NCI-H82 treated with DMSO at 0.1 percent for 48 hours (cell line): Measurements from ENCODE around the gene ARF3.
A peak's percentile ranks its signal among the peaks of the same experiment; 100 is the strongest.

ENCODE experiments used
- DNase-seq: peaks from one replicate; lab custom pipeline; 2025; ENCODE audit not compliant: unreplicated experiment; lab: John Stamatoyannopoulos, UW

The ARF3 gene

GRCh38 chr12:48967991-48968390 lies 10.7 kb upstream of the ARF3 start:
- DNase-seq = no peak

GRCh38 chr12:48966177-48966895 lies 9.0 kb upstream of the ARF3 start:
- DNase-seq = no peak

- no peak for DNase-seq
Observed at GRCh38 chr12:48965298-48965838, 8.1 kb upstream of the ARF3 start.

GRCh38 chr12:48961801-48962200 lies 4.5 kb upstream of the ARF3 start:
- DNase-seq = no peak

DNA sequence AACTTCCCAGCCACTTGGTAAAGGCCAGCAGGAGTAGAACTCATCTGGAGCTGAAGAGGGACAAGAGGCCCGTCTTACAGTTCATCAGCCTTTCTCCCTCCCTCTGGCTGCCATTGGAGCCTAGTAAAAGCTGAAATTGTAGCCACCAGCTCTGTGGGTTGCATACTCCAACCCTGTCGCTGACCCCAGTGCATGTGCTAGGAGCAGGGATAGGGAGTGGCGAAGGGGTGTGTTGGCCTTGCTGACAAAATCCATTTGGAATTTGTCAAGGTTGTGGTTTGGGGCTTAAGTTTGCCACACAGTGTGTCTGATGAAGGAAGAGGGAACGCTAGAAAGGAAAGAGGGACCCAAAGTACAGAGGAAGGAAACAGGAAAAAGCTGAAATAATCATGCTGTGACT lies 4.0 kb upstream of the ARF3 start:
- DNase-seq = no peak

GRCh38 chr12:48960834-48961233 lies 3.5 kb upstream of the ARF3 start:
- no peak for DNase-seq

DNA sequence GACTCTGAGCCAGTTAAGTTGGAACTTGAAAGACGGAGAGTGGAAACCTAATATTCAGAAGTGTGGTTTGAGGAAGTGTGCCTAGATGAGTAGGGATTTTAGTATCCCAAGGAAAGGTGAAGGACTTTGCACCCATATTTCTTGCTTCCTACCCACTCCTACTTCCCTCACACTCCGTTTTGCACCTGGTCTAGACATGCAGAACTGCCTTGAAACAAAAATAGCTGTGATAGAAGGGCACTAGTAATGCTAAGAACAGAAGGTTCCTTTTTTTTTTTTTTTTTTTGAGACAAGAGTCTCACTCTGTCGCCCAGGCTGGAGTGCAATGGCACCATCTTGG lies 732 bp upstream of the ARF3 start:
- DNase-seq = peak; percentile 18

- peak; percentile 95 for DNase-seq
Observed at GRCh38 chr12:48956279-48957140, 777 bp downstream of the ARF3 start.

DNA sequence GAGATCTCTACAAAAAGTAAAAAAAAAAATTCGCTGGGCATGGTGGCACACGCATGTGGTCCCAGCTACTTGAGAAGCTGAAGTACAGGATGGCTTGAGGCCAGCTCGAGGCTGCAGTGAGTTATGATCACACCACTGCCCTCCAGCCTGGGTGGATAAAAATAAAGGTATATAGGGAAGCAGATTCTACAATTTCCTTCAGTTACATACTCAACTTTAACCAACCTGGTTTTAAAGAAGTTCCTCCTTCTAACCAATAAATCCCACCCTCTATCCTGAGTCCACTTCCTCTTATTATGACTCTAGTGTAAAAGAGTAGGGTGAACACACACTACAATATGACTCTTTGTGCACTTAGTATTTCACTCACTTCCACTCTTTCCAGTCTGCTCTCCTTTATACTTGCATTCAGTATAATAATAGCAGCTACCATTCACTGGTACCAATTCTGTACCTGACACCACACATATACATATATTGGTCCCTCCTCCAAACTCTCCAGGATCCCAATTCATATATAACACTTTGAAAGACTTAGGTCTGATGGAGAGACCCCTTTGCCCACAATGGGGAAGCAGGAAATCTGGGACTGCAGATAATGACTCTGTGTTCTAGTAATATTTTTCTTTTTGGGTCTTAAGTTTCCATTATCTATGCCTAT lies 2.3 kb downstream of the ARF3 start:
- DNase-seq = no peak

- no peak for DNase-seq
Observed at GRCh38 chr12:48954061-48954460, 3.2 kb downstream of the ARF3 start.

DNA sequence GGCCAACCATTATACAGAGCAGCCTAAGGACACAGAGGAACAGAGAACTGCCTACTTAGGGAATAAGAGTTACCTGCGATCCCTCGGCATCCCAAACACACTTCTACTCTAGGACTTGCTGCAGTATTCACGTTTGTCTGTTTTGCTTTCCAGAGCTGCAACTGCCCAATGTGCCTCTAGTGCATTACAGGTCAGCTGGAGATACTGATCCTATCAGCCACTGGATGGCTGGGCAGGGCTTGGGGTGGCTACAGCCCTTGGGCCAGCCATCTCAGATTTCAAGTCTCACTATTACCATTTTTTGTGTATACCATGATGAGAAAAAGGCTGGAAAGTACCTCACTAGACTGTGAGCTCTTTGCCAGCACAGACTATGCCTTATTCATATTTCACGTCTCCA lies 4.6 kb downstream of the ARF3 start:
- DNase-seq = no peak

DNA sequence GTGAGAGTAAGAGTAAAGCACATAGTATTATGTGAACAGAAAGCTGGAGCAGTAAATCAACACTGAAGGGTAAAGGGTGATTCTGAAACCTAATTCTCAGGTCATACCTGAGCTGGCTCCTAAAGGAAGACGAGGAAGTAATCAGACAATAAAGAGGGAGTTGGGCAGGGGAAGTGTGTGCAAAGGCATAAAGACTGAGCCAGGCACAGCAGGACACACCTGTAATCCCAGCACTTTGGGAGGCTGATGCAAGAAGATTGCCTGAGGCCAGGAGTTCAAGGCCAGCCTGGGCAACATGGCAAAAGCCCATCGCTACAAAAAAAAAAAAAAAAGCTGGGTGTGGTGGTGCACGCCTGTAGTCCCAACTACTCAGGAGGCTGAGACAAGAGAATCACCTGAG lies 9.6 kb downstream of the ARF3 start:
- DNase-seq = no peak

GRCh38 chr12:48946943-48947342 lies 10.3 kb downstream of the ARF3 start:
- DNase-seq = no peak

DNA sequence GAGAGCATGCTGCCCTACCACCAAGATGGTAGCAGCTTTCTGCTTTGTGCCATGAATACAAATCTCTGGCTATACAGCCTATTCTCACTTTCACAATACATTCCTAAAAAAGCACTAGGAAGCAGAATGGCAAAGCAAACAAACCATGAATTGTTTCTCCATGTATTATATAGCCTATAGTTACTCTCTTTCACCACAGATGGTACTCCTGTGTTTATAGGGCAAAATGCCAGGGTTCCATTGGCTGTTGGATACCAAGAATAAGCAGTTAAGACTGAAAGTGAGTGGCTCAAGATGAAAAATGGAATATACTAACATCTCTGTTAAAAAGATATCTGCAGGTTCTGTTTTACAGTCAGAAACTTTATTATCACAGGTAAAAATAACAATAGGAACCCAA lies 11.1 kb downstream of the ARF3 start:
- DNase-seq = no peak

GRCh38 chr12:48943221-48943620 lies 14.1 kb downstream of the ARF3 start:
- DNase-seq = no peak

- no peak for DNase-seq
Observed at GRCh38 chr12:48940181-48940580, 17.1 kb downstream of the ARF3 start.

GRCh38 chr12:48938805-48939204 lies 18.5 kb downstream of the ARF3 start:
- DNase-seq = no peak

DNA sequence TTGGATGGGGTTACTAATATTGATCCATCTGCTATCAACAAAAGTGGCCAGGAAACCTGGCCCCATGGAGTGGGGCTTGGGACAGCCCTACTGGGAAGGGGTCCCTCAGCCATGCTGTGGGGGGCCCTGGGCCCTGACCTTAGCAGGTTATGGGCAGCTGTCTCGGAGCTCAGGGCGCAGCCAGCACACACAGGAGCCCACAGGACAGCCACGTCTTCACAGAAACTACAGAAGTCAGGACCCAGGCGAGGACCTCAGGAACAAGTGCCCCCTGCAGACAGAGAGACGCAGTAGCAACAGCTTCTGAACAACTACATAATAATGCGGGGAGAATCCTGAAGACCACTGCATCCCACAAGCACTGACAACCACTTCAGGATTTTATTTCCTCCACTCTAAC lies 20.1 kb downstream of the ARF3 start:
- peak; percentile 9 for DNase-seq

GRCh38 chr12:48936379-48936979 lies 20.8 kb downstream of the ARF3 start:
- DNase-seq = peak; percentile 47

DNA sequence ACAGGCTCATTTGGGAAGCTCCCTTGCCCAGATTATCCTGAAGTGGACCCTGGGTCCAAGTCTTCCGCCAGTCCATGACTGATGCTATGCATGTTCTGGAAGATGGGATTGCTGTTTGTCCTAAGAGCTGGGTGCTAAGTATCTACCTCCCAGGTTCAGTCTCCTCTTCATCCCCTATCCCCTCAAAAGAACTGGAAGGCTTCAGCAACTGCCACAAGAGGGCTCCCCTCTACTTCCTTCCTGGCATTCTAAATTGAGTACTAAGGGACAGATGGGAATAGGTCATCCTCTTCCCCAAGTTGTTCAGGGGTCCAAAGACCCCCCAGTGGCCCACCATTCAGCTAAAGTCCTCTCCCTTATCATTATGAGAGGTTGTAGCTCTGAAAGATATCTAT lies 23.0 kb downstream of the ARF3 start:
- DNase-seq = no peak

DNA sequence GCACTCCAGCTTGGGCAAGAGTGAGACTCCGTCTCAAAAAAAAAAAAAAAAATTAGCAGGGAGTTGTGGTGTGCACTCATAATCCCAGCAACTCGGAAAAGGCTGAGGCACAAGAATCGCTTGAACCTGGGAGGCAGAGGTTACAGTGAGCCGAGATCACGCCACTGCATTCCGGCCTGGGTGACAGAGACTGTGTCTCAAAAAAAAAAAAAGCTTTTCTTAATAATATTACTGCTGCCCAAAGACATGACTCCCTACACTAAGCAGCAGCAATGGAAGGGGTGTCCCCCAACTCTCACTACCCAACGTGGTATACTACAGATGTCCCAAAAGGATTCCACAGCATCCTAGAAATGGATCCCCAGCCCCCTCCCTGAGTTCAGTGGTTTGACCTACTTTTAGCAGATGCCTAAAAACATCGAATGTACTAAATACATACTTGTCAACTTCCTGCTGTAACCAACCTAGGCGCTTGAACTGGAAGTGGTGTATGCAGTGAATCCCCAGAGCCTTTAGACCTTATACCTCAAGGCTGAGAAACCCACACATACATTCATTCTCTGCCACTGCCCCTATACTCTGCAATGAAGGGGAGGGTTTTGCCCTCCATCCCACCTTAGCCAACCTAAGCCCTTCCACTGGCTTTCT lies 23.5 kb downstream of the ARF3 start:
- no peak for DNase-seq
